NCI-H1092 treated with DMSO at 0.1 percent for 48 hours (cell line): ENCODE results near the gene BCAS3.
"Not testable (repeated sequence)": the region's sequence is repeated elsewhere in the genome, so short reads cannot be mapped to it uniquely, and the experiment has no call there.

Experiments
- DNase-seq: peaks from one replicate; lab custom pipeline; 2025; lab: John Stamatoyannopoulos, UW

Gene BCAS3

DNA sequence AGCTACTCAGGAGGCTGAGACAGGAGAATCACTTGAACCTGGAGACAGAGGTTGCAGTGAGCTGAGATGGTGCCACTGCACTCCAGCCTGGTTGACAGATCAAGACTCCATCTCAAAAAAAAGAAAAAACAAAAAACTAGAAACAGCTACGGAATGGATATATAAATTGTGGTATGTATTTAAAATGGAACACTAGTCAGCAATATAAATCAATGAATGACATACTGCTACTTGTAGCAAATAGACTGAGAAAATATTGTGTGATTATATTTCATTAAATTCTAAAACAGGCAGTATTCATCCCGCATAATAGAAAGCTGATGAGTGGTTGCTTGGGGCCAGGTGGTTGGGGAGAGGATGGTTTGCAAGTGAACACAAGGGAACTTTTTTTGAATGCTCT, 261.7 kb downstream of the BCAS3 start:
- DNase-seq: no peak

DNA sequence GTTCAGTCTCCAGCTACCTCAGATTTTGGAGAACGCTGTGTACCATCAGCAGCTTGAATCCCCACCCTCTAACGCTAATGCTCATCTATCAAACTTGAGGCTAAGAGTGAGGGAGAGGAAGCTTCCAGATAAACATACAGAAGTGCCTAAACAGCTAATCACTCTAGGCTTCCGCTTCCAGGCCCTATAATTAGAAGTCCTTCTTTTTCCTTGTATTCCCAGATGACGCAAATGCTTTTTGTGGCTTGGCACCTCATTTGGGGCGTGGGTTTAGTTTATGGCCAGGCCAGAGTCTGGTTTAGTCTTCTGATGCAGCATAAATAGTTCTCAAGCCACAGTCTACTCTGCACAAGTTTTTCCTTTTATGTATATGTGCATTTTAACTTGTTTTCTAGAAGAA, 263.4 kb downstream of the BCAS3 start:
- no peak for DNase-seq

DNA sequence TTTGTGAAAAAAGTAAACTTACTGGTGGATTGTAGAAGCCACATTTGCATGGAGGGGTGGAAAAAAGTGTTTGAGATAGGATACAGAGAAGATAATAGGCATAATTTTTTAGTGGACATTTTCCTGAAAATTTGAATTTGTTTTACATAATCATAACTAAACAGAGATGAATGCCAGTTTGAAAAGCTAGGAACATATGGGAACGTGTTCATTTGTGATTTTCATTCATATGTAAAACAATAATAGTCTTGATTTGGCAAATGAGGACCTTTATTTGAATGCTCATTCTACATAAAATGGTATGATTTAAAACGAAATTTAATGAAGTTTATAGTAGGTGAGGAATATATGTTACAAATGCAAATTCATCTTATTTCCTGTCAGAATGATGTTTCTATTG, 263.9 kb downstream of the BCAS3 start:
- DNase-seq: no peak

DNA sequence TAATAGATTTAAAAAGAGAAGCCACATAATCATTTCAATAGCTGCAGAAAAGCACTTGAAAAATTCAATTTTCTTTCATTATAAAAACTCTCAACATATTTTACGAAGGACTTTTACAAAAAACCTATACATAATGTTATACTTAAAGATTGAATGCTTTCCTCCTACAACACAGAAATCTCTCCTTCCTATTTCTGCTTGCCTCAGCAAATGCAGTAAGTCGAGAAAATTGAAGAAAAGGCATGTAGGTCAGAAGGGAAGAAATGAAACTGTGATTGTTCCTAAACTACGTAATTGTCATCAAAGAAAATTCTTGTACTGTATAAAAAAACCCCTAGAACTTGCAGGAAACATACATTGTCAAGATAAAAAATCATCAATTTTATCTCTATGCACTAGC, 267.1 kb downstream of the BCAS3 start:
- DNase-seq: no peak

DNA sequence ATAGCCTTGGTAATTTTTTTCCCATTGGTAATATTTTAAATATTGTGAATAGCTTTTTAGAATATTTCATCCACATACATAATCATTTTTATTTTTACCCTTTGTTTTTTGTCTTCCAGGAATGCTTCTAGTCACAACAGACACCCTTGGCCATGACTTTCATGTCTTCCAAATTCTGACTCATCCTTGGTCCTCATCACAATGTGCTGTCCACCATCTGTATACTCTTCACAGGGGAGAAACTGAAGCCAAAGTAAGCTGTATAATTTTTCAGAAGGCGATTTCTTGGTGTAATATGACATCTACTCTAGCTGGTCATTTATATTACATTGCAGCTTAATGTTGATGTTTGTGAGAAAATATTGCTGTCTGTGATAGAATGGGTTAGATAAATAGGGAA, 269.4 kb downstream of the BCAS3 start:
- DNase-seq: no peak

DNA sequence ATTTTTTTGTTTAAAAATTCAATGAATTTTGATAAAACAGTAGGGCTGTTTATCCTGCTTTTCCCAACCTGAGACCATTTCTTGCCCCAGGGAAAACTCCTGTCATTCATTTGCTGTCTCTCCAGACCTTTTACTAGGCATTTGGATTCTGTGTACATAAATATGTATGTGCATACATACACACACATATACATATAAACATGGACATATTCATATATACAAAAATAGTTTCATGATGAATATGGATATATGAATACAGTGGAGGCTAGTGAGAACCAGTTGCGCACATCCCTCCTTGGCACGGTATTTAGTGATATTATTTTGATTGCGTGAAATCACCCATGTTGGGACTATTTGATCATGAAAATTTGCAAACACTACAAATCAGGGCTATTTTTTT, 269.9 kb downstream of the BCAS3 start:
- no peak for DNase-seq

DNA sequence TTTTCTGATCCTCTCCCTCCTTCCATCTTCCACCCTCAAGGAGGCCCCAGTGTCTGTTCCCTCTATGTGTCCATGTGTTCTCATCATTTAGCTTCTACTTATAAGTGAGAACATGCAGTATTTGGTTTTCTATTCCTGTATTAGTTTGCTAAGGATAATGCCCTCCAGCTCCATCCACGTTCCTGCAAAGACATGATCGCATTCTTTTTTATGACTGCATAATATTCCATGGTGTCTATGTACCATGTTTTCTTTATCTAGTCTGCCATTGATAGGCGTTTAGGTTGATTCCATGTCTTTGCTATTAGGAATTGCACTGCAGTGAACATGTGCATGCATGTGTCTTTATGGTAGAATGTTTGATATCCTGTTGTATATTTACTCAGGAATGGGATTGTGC, 275.1 kb downstream of the BCAS3 start:
- no peak for DNase-seq

DNA sequence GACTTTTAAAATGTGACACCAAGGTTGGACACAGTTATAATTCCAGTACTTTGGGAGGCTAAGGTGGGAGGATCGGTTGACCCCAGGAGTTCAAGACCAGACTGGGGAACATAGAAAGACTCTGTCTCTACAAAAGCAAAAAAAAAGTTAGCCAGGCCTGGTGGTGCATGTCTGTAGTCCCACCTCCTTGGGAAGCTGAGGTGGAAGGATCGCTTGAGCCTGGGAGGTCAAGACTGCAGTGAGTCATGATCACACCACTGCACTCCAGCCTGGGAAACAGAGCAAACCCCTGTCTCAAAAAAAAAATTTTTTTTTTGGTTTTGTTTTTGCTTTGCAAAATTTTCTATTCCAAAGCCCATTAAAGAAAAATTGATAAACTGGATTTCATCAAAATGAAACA, 281.4 kb downstream of the BCAS3 start:
- DNase-seq: no peak

DNA sequence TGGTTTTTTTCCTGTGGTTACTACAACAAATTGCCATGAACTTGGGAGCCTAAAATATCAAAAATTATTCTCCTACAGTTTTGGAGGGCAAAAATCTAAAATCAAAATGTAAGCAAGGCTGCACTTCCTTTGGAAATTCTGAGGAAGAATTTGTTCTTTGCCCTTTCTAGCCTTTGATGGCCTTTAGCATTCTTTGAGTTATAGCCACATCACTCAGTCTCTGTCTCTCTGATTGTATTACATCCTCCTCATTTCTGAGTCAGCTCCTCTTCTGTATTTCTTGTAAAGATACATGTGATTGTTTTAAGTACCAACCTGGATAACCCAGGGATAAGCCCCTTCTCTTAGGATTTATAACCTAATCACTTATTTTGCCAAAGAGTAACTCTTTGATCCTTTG, 282.0 kb downstream of the BCAS3 start:
- DNase-seq: no peak

DNA sequence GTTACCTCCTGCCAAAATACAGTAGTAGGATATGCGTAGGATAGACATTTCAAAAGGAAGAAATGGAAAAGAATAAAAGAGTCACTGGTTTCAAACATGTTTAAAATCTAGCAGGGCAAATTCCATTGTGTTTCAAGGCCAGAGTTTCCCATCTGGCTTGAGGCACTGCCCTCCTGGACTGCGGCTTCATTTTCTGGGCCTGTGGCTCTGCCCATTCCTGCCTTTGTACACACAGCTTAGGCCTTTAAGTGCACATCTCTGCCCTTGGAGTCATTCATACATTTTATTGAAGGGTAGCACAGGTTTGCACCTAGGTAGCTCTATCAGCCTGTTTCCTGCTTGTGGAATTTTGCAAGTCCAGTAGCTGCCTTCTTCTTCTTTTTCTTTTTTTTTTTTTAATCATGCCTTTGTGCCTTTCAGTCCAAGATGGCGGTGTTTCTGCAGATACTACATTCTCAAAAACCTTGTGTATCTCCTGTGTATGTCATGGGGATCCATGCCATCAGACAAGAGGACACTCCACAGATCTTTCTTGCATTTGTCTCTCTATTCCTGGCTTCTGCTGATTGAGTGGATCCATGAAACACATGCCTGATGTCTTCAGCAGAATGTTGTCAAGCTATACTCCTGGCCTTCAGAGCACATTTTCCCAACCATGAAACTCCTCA, 282.9 kb downstream of the BCAS3 start:
- no peak for DNase-seq

DNA sequence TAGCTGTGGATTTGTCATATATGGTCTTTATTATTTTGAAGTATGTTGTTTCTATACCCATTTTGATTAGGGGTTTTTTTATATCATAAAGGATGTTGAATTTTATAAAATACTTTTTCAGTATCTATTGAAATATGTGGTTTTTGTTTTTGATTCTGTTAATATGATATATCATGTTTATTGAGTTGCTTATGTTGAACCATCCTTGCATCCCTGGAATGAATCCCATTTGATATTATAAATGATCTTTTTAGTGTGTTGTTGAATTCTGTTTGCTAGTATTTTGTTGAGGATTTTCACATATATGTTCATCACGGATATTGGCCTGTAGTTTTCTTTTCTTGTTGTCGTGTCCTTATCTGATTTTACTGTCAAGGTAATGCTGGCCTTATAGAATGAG, 286.5 kb downstream of the BCAS3 start:
- no peak for DNase-seq

DNA sequence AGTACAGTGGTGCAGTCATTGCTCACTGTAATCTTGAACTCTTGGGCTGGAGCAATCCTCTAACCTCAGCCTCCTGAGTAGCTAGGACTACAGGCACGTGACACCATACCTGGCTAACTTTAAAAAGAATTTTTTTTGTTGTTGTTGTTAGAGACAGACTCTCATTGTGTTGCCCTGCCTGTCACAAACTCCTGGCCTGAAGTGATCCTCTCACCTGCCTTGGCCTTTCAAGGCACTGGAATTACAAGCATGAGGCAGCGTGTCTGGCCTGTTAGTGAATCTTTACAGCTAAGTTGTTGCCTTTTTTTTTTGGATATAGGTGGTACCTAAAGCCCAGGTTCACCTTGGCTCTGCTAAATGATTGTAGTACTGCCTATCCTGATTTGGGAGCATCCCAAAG, 290.6 kb downstream of the BCAS3 start:
- DNase-seq: no peak

DNA sequence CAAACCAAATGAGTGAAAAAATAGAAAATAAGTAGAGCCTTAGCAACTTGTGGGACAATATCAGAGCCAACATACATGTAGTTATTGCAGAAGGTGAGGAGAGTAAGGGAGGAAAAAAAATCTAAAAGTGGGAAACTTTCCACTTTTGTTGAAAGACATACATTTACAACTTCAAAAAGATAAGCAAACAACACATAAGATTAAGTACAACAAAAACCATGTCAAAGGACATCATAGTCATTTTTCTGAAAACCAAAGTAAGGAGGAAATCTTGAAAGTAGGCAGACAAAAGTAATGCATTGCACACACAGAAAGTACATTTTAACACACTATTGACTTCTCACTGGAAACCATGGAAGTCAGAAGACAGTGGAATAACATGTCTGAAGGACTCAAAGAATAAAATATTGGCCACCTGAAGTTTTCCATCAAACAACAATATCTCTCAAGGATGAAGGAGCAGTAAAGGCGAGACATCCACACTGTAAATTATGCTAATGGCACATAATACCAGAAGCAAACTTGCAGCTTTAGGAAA, 291.9 kb downstream of the BCAS3 start:
- DNase-seq: no peak

DNA sequence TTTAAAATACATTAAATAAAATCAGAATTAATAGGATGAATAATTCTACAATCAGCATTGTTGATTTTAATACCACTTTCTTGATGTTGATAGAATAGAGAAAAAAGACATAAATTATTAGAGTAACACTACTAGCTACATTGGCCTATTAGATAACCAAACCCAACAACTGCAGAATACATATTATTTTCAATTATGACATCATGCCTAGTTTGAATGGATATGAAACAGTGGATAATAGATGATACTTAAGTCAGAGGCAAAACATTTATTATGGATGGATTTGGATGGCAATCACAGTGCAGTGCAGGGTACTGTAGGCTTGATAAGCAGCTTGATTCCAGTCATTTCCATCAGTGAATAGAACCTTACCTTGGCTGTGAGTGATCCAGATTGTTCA, 293.1 kb downstream of the BCAS3 start:
- DNase-seq: no peak

DNA sequence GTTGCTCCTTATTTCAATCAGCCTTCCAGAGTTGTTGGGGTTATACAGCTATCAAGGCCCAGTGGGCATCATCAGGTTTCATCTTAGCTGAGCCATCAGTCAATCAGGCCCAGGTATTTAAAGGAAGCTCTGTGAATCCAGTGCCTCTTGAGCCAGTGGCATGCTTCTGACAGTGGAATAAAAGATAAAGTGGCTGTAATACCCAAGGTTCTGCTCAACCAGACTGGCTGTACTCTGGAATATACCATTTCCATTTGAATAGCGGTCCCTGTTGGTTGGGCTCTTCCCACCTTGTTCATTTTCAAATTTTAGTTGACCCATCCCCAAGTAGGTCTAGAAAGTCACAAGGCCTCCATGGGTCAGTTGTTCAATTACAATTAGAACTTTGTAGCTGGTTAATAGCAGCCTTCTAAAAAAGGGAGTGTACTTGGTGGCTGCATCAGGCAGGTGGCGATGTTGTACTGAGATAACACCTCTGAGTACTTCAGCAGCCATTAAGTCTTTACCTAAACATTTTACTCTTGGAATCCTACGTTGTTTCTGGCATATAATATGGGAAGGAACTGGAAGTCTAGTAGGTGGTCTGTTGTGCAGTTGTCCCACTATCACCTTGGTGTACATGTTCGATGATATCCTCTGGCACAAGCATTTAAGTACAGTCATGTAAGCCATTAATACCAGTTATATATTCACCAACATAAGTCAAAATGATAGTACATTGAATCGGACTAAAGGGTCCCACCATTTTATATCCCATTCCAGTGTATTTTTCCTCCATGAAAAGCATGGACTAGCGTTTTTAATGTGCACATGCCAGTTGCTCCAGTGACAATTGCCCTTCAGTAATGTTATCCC, 294.1 kb downstream of the BCAS3 start:
- DNase-seq: peak; percentile 20

DNA sequence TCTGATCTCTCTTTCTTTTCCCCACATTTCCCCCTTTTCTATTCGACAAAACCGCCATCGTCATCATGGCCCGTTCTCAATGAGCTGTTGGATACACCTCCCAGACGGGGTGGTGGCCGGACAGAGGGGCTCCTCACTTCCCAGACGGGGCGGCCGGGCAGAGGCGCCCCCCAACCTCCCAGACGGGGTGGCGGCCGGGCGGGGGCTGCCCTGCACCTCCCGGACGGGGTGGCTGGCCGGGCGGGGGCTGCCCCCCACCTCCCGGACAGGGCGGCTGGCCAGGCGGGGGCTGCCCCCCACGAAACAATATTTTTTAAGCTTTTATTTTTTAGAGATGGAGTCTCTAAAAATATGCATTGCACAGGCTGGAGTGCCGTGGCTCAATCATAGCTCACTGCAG, 299.2 kb downstream of the BCAS3 start:
- DNase-seq: not testable (repeated sequence)

DNA sequence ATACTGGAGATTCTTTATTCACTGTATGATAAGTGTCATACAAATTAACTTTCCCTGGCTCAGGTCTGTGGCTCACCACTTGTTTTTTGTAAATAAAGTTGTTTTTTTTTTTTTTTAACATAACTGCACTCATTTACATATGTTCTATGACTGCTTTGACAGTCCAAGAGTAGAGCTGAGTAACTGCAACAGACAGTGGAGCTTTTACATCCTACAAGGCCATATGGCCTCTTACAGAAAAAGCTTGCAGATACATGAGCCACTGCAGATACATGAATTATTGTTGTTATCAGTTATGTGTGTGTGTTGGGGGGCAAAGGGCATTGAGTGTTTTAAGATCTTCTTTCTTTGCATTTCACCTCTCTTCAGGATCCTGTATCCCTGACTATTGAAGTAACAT, 311.7 kb downstream of the BCAS3 start:
- DNase-seq: no peak

DNA sequence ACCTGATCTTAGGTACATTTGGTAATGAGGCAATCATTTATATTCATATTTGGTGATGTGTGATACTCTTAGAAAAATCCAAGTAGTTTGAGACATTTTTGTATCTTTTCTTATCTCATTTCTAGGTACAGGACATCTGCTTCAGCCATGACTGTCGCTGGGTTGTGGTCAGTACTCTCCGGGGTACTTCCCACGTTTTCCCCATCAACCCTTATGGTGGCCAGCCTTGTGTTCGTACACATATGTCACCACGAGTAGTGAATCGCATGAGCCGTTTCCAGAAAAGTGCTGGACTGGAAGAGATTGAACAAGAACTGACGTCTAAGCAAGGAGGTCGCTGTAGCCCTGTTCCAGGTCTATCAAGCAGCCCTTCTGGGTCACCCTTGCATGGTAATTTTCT, 312.2 kb downstream of the BCAS3 start:
- no peak for DNase-seq

DNA sequence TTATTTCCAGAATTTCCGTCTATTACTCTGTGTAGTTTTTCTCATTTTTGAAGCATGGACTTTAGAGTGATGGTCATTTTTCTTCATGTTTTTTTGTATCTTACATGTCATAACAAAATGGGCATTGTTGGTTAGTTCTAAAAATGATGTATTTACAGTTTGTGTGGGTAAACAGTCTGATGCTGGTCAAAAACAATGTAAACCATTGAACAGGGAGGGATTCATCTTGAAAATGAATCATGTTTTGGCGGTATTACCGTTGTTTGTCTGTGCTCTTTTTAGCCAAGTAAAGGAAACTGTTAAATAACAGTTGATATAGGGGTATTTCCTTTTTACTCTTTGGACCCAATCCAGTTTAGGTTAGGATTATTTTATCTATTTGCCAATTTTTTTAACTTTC, 315.8 kb downstream of the BCAS3 start:
- no peak for DNase-seq

DNA sequence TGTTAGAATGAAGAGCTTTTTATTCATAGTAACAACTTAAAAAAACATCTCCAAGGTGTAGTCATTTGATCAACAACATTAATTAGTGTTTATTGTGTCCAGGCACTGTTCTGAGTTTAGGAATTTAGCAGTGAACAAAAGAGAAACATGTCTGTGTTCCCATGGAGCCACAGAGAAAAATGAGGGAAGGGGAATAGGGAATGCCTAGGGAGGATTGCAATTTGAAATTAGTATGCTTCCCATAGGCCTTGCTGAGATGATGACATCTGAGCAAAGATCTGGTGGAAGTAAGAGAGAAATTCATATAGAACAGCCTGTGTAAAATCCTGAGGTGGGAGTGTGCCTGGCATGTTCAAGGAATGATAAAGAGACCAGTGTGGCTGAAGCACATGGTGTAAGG, 318.0 kb downstream of the BCAS3 start:
- DNase-seq: no peak

DNA sequence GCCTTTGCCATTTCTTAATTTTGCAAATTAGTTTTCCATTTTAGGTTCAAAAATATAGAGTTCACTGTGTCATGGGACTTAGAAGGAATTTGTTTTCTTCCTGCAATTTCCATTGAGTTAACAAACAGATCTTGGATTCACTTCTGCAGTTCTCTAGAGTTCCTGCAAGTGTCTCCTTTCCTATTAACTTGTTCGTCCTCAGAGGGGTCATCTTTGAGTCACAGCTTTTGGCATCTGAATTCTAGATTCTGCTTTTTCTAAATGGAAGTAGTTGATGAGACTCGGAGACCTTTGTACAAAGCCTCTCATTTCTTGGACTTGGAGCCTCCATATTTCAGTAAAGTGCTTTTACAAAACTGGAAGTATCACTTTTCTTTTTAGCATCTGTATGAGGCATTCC, 323.3 kb downstream of the BCAS3 start:
- no peak for DNase-seq

DNA sequence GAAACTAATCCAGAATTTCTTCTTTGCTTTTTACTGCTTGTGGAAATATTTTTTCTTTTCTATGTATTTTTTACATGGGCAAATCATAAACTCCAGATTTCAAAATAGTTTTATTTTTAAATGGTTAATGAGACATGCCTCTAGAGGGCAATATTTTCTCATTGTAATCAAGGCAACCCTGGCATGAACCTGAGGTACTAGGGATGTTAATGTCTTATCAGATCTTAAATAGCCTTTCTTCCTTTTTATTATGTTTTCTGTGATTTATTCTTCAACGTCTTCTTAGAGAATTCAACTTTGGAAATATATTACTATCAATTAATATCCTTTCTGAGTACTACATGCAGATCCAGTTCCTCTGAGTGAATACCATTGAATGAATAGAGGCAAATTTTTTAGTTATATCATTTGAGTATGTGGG, 324.7 kb downstream of the BCAS3 start:
- DNase-seq: peak; percentile 59

DNA sequence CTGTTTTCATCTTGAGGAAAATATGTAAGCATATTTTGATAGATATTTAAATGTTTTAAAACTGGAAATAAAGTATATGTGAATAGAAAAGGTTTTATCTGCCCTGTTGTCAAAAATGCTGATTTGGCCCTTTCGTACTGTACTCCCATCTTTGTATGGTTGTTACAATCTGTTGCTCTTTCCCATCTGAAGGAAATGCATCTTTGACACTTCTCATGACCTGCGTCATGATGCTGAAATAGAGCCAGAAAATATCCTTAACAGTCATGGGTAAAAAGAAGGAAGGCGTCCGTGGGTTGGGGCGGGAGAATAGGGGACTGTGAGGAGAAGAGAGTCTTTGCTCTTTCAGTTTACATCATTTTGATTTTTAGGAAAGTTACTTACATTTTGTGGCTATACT, 327.7 kb downstream of the BCAS3 start:
- no peak for DNase-seq

DNA sequence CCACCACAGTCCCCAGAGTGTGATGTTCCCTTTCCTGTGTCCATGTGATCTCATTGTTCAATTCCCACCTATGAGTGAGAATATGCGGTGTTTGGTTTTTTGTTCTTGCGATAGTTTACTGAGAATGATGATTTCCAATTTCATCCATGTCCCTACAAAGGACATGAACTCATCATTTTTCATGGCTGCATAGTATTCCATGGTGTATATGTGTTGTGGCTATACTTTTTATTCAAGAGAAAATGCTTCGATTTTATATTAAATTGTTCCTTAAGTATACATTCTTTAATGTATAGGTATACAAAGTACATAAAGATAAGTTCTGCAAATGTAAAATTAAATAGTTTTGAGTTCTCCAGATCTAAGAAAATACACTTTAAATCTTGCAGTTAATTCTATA, 328.3 kb downstream of the BCAS3 start:
- DNase-seq: not testable (repeated sequence)
